ENCODE results near the gene DIAPH1.

DIAPH1 gene

DNA sequence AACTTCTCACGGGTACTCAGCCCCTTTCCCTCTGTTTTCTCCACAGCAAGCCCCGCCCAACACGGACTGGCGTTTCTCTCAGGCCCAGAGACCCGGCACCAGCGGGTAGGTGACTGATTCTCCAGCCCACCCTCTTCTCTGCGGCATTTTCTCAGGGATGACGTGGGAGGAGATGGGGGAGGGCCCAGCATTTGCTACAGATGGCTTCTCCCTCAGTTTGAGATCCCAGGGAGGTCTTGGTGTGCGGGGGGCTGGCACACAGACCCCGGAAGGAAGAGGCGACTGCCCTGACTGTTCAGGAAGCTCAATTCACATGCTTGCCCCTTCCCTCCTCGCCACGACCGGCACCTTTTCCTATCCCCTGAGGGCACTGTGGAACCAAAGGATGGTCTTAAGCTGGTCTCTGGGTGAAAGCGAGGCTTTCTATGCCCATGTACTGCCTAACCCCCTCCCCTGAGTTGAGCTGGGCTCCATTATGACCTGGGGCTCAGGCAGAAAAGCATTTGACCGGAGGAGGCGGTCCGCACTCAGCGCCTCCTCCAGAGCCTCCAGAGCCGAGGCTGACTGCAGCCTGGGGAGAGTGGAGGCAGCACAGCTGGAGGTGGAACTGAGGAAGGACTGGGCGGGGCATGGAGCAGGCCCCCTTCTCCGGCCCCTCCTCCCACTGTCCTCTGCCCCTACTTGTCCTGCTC is 123.9 kb downstream of the DIAPH1 start:
- Histone ChIP-seq H3K27ac (ENCODE audit: low read depth, low read length) (no peak overlapping the region), H3K9me3 (ENCODE audit: control insufficient read depth in 1 of 2, low read length in 2 of 2) (no peaks in the 10 kb centered on the region), H3K4me1 (ENCODE audit: control insufficient read depth in 1 of 2, insufficient read depth in 2 of 2, low read length in 2 of 2) (no peaks in the 10 kb centered on the region), H3K36me3 (ENCODE audit: control insufficient read depth in 1 of 2, insufficient read depth in 2 of 2, low read length in 2 of 2) (no peaks in the 10 kb centered on the region), H3K4me3 (ENCODE audit: low read depth in 1 of 2, low read length in 2 of 2) (no peak overlapping the region), H3K9ac (ENCODE audit: low read depth in 1 of 2, low read length in 2 of 2) (no peak overlapping the region), H3K27me3 (ENCODE audit: control insufficient read depth in 1 of 2, insufficient read depth in 2 of 2, low read length in 2 of 2) (peaks cover 22 to 23% of the 10 kb centered on the region in 2 donors)

DNA sequence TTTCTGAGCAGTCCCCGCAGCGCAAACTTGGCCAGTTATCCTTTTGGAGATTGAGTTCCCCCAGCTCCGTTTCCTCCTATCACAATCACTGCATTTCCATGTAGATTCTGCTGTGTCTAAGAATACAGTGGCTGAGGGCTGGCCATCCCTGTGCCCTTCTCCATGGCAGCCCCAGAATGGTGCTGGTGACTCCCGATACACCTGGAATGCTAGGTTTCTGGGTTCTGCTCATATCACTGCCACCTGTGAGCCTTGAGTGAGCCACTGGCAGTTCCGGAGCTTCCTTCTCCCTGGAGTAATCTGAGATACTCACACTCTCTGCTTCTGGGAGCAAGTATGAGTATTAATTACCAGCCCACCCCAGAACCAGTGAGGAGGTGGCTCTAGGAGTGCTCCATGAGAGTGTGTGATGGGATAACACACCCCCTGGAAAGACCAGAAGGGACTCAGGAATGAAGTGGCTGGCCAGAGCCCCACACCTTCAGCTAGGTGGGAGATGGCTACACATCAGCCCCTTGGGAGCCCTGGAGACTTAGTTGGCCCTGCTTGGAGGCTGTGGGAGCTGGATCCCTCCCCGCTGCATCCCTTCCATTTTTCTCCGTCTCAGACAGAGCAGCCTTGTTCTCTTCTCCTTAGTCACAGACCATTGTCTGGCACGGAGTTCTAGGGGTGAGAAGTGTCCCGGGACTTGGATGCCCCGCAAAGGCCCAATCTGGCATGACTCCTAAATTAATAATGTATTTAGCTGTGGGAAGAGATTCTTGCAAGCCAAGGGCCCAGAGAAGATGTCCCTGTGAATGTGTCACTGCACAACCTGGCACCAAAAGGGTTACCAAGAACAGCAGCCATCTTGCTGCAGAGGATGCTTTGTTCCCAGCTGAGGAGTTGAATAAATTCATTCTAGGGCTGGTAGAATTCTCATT is 125.0 kb downstream of the DIAPH1 start:
- H3K9ac ChIP-seq (ENCODE audit: low read depth in 1 of 2, low read length in 2 of 2), result no peak overlapping the region
- H3K4me3 ChIP-seq (ENCODE audit: low read depth in 1 of 2, low read length in 2 of 2), result no peak overlapping the region

DNA sequence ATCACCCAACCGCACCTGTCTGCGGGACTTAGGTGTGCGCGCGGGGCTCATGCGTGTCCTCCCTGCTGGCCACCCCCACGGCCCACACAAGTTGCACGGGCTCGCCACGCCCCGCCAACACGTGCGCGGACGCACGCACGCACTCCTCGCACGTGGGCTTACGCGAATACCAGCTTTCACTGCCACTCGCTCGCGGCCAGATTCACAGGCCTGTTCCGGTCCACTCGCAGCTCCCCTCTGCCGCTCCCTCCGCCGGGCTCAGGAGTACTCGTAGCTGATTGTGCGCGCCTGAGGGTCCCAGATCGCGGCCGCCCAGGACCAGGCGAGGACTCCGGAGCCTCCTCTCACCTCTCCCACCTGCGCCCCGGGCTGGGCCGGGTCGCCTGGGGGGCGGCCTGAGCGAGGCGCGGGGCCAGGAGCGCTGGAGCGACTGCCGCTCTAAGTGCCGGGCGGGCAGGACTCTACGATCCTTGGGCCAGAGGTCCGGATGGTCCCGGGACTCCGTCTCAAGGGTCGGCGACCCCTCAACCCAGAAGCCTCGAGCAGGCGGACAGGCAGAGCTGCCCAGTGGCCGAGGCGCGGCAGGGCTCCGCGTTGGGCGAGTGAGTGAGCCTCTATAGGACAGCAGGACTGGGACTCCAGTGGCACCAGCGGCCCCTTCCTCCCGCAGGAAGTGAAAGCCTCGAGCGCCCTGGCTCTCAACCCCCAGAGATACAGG is 126.5 kb downstream of the DIAPH1 start:
- peaks cover 22 to 23% of the 10 kb centered on the region in 2 donors for H3K27me3 ChIP-seq (ENCODE audit: control insufficient read depth in 1 of 2, insufficient read depth in 2 of 2, low read length in 2 of 2)
- no peak overlapping the region for H3K9ac ChIP-seq (ENCODE audit: low read depth in 1 of 2, low read length in 2 of 2)
- peak overlapping the region; percentile 36 to 55 for H3K4me3 ChIP-seq (ENCODE audit: low read depth in 1 of 2, low read length in 2 of 2)
- no peaks in the 10 kb centered on the region for H3K9me3 ChIP-seq (ENCODE audit: control insufficient read depth in 1 of 2, low read length in 2 of 2)
- no peaks in the 10 kb centered on the region for H3K4me1 ChIP-seq (ENCODE audit: control insufficient read depth in 1 of 2, insufficient read depth in 2 of 2, low read length in 2 of 2)
- H3K36me3 ChIP-seq (ENCODE audit: control insufficient read depth in 1 of 2, insufficient read depth in 2 of 2, low read length in 2 of 2), result no peaks in the 10 kb centered on the region
- no peak overlapping the region for H3K27ac ChIP-seq (ENCODE audit: low read depth, low read length)

More for the DNA sequence above, 125.0 kb downstream of the DIAPH1 start:
- Histone ChIP-seq H3K27me3 (ENCODE audit: control insufficient read depth in 1 of 2, insufficient read depth in 2 of 2, low read length in 2 of 2) (peaks cover 22 to 23% of the 10 kb centered on the region in 2 donors), H3K4me1 (ENCODE audit: control insufficient read depth in 1 of 2, insufficient read depth in 2 of 2, low read length in 2 of 2) (no peaks in the 10 kb centered on the region), H3K27ac (ENCODE audit: low read depth, low read length) (no peak overlapping the region), H3K9me3 (ENCODE audit: control insufficient read depth in 1 of 2, low read length in 2 of 2) (no peaks in the 10 kb centered on the region), H3K36me3 (ENCODE audit: control insufficient read depth in 1 of 2, insufficient read depth in 2 of 2, low read length in 2 of 2) (no peaks in the 10 kb centered on the region)

DNA sequence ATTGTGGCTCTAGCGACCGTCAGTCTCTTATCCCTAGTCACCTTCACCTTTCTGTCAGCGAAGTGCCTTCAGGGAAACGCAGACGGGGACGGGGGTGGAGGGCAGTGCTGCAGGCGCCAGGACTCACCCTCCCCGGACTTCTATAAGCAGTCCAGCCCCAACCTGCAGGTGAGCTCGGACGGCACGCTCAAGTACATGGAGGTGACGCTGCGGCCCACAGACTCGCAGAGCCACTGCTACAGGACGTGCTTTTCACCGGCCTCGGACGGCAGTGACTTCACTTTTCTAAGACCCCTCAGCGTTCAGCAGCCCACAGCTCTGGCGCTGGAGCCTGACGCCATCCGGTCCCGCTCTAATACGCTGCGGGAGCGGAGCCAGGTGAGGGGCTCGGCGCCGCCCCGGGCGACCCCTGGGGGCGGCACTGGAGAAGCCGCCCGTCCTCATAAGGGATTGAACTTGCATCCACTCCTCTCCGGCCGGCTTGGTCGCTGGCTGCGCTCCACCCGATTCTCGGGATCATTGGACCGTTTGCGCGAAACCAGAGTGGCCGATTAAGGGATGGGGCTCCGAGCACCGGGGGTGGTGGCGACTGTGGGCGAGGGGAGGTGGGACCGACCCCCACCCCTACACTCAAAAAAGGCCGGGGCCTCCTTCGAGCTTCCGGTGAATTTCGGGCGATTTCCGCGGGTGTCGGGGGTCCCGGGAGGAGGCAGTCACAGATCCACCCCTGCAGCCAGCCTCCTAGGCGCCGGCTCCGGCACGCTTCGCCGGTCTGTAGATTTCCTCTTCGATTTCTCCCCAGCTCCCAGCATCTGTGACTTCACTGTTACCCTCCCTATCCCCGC is 127.3 kb downstream of the DIAPH1 start:
- no peaks in the 10 kb centered on the region for H3K36me3 ChIP-seq (ENCODE audit: control insufficient read depth in 1 of 2, insufficient read depth in 2 of 2, low read length in 2 of 2)
- H3K4me3 ChIP-seq (ENCODE audit: low read depth in 1 of 2, low read length in 2 of 2), result peak overlapping the region; percentile 36 to 55
- H3K27ac ChIP-seq (ENCODE audit: low read depth, low read length), result no peak overlapping the region
- H3K9me3 ChIP-seq (ENCODE audit: control insufficient read depth in 1 of 2, low read length in 2 of 2), result no peaks in the 10 kb centered on the region
- peaks cover 22 to 23% of the 10 kb centered on the region in 2 donors for H3K27me3 ChIP-seq (ENCODE audit: control insufficient read depth in 1 of 2, insufficient read depth in 2 of 2, low read length in 2 of 2)
- no peaks in the 10 kb centered on the region for H3K4me1 ChIP-seq (ENCODE audit: control insufficient read depth in 1 of 2, insufficient read depth in 2 of 2, low read length in 2 of 2)
- no peak overlapping the region for H3K9ac ChIP-seq (ENCODE audit: low read depth in 1 of 2, low read length in 2 of 2)

DNA sequence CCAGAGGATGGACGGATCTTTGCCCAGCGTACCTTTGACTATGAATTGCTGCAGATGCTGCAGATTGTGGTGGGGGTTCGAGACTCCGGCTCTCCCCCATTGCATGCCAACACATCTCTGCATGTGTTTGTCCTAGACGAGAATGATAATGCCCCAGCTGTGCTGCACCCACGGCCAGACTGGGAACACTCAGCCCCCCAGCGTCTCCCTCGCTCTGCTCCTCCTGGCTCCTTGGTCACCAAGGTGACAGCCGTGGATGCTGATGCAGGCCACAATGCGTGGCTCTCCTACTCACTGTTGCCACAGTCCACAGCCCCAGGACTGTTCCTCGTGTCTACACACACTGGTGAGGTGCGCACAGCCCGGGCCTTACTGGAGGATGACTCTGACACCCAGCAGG is 128.0 kb downstream of the DIAPH1 start:
- Histone ChIP-seq H3K9me3 (ENCODE audit: control insufficient read depth in 1 of 2, low read length in 2 of 2) (no peaks in the 10 kb centered on the region), H3K4me3 (ENCODE audit: low read depth in 1 of 2, low read length in 2 of 2) (no peak overlapping the region), H3K27me3 (ENCODE audit: control insufficient read depth in 1 of 2, insufficient read depth in 2 of 2, low read length in 2 of 2) (peaks cover 26 to 28% of the 10 kb centered on the region in 2 donors), H3K27ac (ENCODE audit: low read depth, low read length) (no peak overlapping the region), H3K4me1 (ENCODE audit: control insufficient read depth in 1 of 2, insufficient read depth in 2 of 2, low read length in 2 of 2) (peaks cover 0 to under 1% of the 10 kb centered on the region in 2 donors), H3K9ac (ENCODE audit: low read depth in 1 of 2, low read length in 2 of 2) (no peak overlapping the region), H3K36me3 (ENCODE audit: control insufficient read depth in 1 of 2, insufficient read depth in 2 of 2, low read length in 2 of 2) (no peaks in the 10 kb centered on the region)

DNA sequence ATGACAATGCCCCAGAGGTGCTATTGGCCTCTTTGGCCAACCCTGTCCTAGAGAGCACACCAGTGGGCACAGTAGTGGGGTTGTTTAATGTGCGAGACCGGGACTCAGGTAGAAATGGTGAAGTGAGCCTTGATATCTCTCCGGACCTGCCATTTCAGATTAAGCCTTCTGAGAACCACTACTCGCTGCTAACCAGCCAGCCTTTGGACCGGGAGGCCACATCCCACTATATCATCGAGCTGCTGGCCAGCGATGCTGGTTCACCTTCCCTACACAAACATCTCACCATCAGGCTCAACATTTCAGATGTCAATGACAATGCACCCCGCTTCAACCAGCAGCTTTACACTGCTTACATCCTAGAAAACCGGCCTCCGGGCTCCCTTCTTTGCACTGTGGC is 128.5 kb downstream of the DIAPH1 start:
- H3K4me1 ChIP-seq (ENCODE audit: control insufficient read depth in 1 of 2, insufficient read depth in 2 of 2, low read length in 2 of 2), result peaks cover 0 to 5% of the 10 kb centered on the region in 2 donors
- H3K9me3 ChIP-seq (ENCODE audit: control insufficient read depth in 1 of 2, low read length in 2 of 2), result no peaks in the 10 kb centered on the region
- peaks cover 28 to 33% of the 10 kb centered on the region in 2 donors for H3K27me3 ChIP-seq (ENCODE audit: control insufficient read depth in 1 of 2, insufficient read depth in 2 of 2, low read length in 2 of 2)
- H3K36me3 ChIP-seq (ENCODE audit: control insufficient read depth in 1 of 2, insufficient read depth in 2 of 2, low read length in 2 of 2), result no peaks in the 10 kb centered on the region
- H3K27ac ChIP-seq (ENCODE audit: low read depth, low read length), result no peak overlapping the region
- H3K4me3 ChIP-seq (ENCODE audit: low read depth in 1 of 2, low read length in 2 of 2), result no peak overlapping the region
- H3K9ac ChIP-seq (ENCODE audit: low read depth in 1 of 2, low read length in 2 of 2), result no peak overlapping the region

DNA sequence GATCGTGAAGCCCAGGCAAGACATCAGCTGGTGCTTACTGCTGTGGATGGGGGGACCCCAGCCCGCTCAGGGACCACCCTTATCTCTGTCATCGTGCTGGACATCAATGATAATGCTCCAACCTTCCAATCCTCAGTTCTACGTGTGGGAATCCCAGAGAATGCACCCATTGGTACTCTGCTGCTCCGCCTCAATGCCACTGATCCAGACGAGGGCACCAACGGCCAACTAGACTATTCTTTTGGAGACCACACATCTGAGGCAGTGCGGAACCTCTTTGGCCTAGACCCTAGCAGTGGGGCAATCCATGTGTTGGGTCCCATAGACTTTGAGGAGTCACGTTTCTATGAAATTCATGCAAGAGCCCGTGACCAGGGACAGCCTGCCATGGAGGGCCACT is 129.0 kb downstream of the DIAPH1 start:
- no peak overlapping the region for H3K27ac ChIP-seq (ENCODE audit: low read depth, low read length)
- H3K4me1 ChIP-seq (ENCODE audit: control insufficient read depth in 1 of 2, insufficient read depth in 2 of 2, low read length in 2 of 2), result peaks cover 0 to 9% of the 10 kb centered on the region in 2 donors
- no peak overlapping the region for H3K4me3 ChIP-seq (ENCODE audit: low read depth in 1 of 2, low read length in 2 of 2)
- H3K36me3 ChIP-seq (ENCODE audit: control insufficient read depth in 1 of 2, insufficient read depth in 2 of 2, low read length in 2 of 2), result no peaks in the 10 kb centered on the region
- peaks cover 32 to 37% of the 10 kb centered on the region in 2 donors for H3K27me3 ChIP-seq (ENCODE audit: control insufficient read depth in 1 of 2, insufficient read depth in 2 of 2, low read length in 2 of 2)
- no peaks in the 10 kb centered on the region for H3K9me3 ChIP-seq (ENCODE audit: control insufficient read depth in 1 of 2, low read length in 2 of 2)
- H3K9ac ChIP-seq (ENCODE audit: low read depth in 1 of 2, low read length in 2 of 2), result no peak overlapping the region

DNA sequence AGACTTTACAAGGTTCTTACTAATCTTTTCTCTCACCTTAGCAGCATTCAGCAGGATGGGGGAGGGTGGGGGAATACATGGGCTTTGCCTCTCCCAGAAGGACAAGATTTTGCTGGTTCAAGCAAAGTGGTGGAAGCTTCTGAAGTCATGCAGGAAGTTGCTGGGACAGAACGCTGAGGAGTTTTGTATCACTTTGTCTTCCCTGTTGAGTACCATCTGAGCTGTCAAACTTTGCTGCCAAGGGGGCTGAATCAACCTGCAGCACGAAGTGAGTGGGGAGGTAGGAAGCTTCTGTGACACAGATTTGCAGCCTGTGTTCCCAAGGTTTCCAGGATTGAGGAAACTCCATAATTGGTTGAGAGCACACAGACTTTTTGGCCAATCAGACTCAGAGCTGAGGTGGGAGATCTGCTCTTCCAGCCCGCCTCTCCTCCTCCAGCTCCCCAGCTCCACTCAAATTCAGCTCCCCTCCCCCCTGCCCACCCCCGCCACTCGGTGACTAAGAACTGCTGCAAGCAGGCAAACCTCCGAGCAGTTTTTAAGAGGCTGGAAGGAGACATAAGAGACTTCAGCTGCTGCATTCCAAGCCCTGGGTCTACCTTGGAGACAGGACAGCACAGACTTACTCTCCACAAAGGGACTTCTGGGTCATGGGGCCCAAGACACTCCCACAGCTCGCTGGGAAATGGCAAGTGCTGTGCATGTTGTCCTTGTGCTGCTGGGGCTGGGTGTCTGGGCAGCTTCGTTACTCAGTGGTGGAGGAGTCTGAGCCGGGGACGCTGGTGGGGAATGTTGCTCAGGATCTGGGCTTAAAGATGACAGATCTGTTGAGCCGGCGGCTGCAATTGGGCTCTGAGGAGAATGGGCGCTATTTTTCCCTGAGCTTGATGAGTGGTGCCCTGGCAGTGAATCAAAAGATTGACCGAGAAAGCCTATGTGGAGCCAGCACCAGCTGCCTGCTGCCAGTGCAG is 129.9 kb downstream of the DIAPH1 start, which contains the start of gene PCDHGC5:
PCDHGC5 (plus strand) TSS at position 491 of the 971 bp plus-strand sequence; CDS start at position 651, 160 bp downstream.
- no peak within 1 kb of the TSS for H3K4me3 ChIP-seq (ENCODE audit: low read depth in 1 of 2, low read length in 2 of 2)
- H3K9me3 ChIP-seq (ENCODE audit: control insufficient read depth in 1 of 2, low read length in 2 of 2), result no peaks in the 10 kb centered on the region
- H3K9ac ChIP-seq (ENCODE audit: low read depth in 1 of 2, low read length in 2 of 2), result no peak within 1 kb of the TSS
- H3K27ac ChIP-seq (ENCODE audit: low read depth, low read length), result no peak within 1 kb of the TSS
- no peaks in the 10 kb centered on the region for H3K36me3 ChIP-seq (ENCODE audit: control insufficient read depth in 1 of 2, insufficient read depth in 2 of 2, low read length in 2 of 2)
- peaks cover 32 to 41% of the 10 kb centered on the region in 2 donors for H3K27me3 ChIP-seq (ENCODE audit: control insufficient read depth in 1 of 2, insufficient read depth in 2 of 2, low read length in 2 of 2)
- peaks cover 0 to 13% of the 10 kb centered on the region in 2 donors for H3K4me1 ChIP-seq (ENCODE audit: control insufficient read depth in 1 of 2, insufficient read depth in 2 of 2, low read length in 2 of 2)

All from duodenal mucosa (tissue), 2 donors.